Spleen (tissue), 11 donors: ENCODE results near the gene CPED1. TPM values are rescaled to one million over a fixed set of nuclear protein-coding genes. Genes with fewer than 3 reads are reported as not detected.

Experiments
- DNase-seq: peaks from one replicate; pipeline ENCODE4 v3.0.0-alpha.2; 2020
- H3K27ac ChIP-seq, 8 donors: fragments of 200-600 bp; sonication (generic) in 7 of 8; 1 replicate in 4 of 8; 2 replicates in 4 of 8; pipeline versions ENCODE4 v1.5.0 to v1.8.0; 2016 to 2021; ENCODE audit warnings: inconsistent platforms in 4 of 8, mild to moderate bottlenecking in 4 of 8, moderate library complexity in 1 of 8
- H3K27me3 ChIP-seq, 7 donors: fragments of 200-600 bp; sonication (generic) in 6 of 7; replicated peaks in 1 of 7; 1 replicate in 4 of 7; 2 replicates in 3 of 7; pipeline versions ENCODE4 v1.5.0 to v1.8.0; 2016 to 2021; ENCODE audit warnings: inconsistent platforms in 3 of 7, mild to moderate bottlenecking in 1 of 7
- H3K36me3 ChIP-seq, 6 donors: fragments of 200-600 bp; sonication (generic) in 5 of 6; 1 replicate in 4 of 6; 2 replicates in 2 of 6; pipeline versions ENCODE4 v1.5.0 to v1.8.0; 2016 to 2021; ENCODE audit warnings: inconsistent platforms in 2 of 6
- H3K4me1 ChIP-seq, 6 donors: fragments of 200-600 bp; sonication (generic) in 5 of 6; 1 replicate in 3 of 6; 2 replicates in 3 of 6; pipeline versions ENCODE4 v1.5.0 to v1.8.0; 2016 to 2021; ENCODE audit warnings: inconsistent platforms in 3 of 6
- H3K4me3 ChIP-seq, 8 donors: fragments of 200-600 bp; sonication (generic) in 7 of 8; 1 replicate in 4 of 8; 2 replicates in 4 of 8; pipeline versions ENCODE4 v1.5.0 to v1.8.0; 2016 to 2021; ENCODE audit warnings: inconsistent platforms in 4 of 8, mild to moderate bottlenecking in 4 of 8, moderate library complexity in 2 of 8
- H3K9me3 ChIP-seq, 8 donors: fragments of 200-600 bp; sonication (generic) in 7 of 8; 1 replicate in 4 of 8; 2 replicates in 4 of 8; pipeline versions ENCODE4 v1.5.0 to v1.8.0; 2016 to 2021; ENCODE audit warnings: inconsistent platforms in 4 of 8
- POLR2A ChIP-seq, 3 donors: fragments of 450-650 bp; IDR thresholded peaks; one replicate each; pipeline ENCODE4 v1.5.1; 2017; ENCODE audit warnings: antibody characterized with exemption in 3 of 3, mild to moderate bottlenecking in 1 of 3
- POLR2AphosphoS5 ChIP-seq, 3 donors: sonication (generic); formaldehyde crosslinking; IDR thresholded peaks; one replicate each; pipeline ENCODE4 v1.5.1; 2017; ENCODE audit warnings: antibody characterized with exemption in 3 of 3
- WGBS, 5 donors: extraction: QIAGEN DNeasy Blood & Tissue Kit in 3 of 5; methylation state at CpG; one replicate each; pipeline versions ENCODE4 v1.1.5 to v1.1.7; 2013 to 2018; 5-methylcytosine and 5-hydroxymethylcytosine counted together
- intact Hi-C: fragments of 100-400 bp; cut with DNase I; formaldehyde crosslinking; loops from one replicate; pipeline ENCODE4 v1.15.0; 2023; ENCODE audit warnings: low total_unique reads
- polyA plus RNA-seq, 3 donors: library from polyadenylated mRNA; stranded (reverse); fragments of 200-250 nt; gene quantifications; one replicate each; pipeline ENCODE4 v1.2.1, GENCODE V29; 2013
- total RNA-seq, 7 donors: library from RNA; depleted of rRNA in 3 of 7; stranded (reverse); fragments of >200 nt in 3 of 7; fragmentation: NEBNext Ultra II Directional in 4 of 7; extraction: Animal tissue kit (Norgen Biotek cat#: 25700) in 4 of 7; gene quantifications; one replicate each; pipeline versions ENCODE4 v1.1.0 to v1.2.1, GENCODE V29; 2016 to 2021
- TF ChIP-seq, protein P1 (sequence below), 11 experiments: fragments of 200-600 bp in 7 of 11; fragments of 450-650 bp in 4 of 11; sonication (generic) in 4 of 11; IDR thresholded peaks in 8 of 11; conservative IDR thresholded peaks in 3 of 11; 1 replicate in 7 of 11; 2 replicates in 4 of 11; pipeline versions ENCODE4 v1.4.0 to v1.8.0; 2016 to 2021; ENCODE audit warnings: antibody characterized with exemption in 11 of 11, inconsistent platforms in 4 of 11, mild to moderate bottlenecking in 1 of 11
- donor health status: healthy with polysubstance abuse.
- donor health status: DM: no; HTN: no; CAD: no; lungs with moderate emphysema.
- donor health status: DM: no; HTN: no; CAD: no.
- donor health status: Bipolar disorder and iron deficiency.
- donor health status: healthy.
- donor health status: DM: no; HTN: no; CAD: no.
- donor health status: DM: yes; HTN: yes; CAD: no.

CPED1 gene
- total and polyA plus RNA-seq, 10 donors, result 1.5 to 81.6 (median 38.6) TPM

DNA sequence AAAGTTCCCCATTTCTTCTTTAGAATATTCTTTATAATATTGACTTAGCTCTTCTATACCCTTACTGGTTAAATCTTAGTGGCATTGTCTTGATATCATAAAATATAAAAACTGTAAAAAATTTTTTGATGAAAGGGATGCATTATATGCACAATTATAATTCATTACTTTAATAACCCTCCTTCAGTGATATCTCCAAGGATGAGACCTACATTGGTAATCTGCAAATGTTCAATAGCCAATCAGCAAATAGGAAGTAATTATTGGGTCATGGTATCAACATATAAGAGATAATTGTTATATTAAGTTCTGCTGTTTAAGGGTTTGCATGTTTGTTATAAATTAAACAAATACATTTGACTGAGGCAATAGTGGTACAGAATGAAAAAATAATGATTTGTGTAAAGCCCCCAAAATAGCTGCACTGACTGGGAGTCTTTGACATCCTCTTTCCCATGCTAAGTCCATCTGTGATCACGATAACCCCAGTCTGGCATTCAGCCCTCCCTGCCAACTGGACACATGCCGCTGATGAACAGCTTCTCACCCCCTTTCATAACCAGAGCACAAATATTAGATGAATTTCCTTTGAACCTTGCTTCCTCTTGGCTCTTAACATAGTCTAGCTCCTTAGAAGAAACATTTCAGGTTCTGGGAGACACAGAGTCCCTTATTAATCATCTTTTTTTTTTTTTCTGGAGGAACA is 169.5 kb downstream of the CPED1 start:
- Histone ChIP-seq H3K27me3 (no peaks in the 10 kb centered on the region), H3K9me3 (peaks cover 0 to 5% (median 0%) of the 10 kb centered on the region in 8 donors), H3K27ac (no peak overlapping the region), H3K4me1 (peaks cover 0 to 2% (median 0%) of the 10 kb centered on the region in 6 donors), H3K36me3 (no peaks in the 10 kb centered on the region), H3K4me3 (no peak overlapping the region)
- no peak for DNase-seq
- WGBS, 5 donors, result 86 to 94% (median 90%) methylated on average over 2 of the region's 2 CpGs
- intact Hi-C loops, result no loop called here
- TF ChIP-seq POLR2AphosphoS5 (IDR thresholded peaks at IDR 0.05), result no peak
- TF ChIP-seq POLR2A (IDR thresholded peaks at IDR 0.05), result no peak
- TF ChIP-seq, protein P1, sequence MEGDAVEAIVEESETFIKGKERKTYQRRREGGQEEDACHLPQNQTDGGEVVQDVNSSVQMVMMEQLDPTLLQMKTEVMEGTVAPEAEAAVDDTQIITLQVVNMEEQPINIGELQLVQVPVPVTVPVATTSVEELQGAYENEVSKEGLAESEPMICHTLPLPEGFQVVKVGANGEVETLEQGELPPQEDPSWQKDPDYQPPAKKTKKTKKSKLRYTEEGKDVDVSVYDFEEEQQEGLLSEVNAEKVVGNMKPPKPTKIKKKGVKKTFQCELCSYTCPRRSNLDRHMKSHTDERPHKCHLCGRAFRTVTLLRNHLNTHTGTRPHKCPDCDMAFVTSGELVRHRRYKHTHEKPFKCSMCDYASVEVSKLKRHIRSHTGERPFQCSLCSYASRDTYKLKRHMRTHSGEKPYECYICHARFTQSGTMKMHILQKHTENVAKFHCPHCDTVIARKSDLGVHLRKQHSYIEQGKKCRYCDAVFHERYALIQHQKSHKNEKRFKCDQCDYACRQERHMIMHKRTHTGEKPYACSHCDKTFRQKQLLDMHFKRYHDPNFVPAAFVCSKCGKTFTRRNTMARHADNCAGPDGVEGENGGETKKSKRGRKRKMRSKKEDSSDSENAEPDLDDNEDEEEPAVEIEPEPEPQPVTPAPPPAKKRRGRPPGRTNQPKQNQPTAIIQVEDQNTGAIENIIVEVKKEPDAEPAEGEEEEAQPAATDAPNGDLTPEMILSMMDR (IDR thresholded peaks at IDR 0.05 in 8 of 11, conservative IDR thresholded peaks at IDR 0.05 in 3 of 11), result no peak

DNA sequence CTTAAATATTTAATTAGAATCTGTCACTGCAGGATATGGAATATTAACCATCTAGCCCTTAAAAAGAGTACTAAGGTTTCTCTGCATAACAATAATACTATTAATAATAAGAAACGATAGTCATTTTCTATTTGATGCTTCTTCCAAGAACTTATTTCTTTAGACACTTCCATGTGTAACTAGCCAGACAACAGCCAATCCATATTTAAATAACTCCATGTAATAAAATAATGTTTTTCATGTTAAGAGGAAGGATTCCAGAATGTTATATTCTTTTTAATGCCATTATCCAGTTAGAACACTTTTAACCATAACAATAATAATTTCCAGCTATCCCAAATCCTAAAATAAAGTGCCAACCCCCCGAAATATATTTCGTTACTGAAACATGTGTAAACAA is 170.2 kb downstream of the CPED1 start:
- no peaks in the 10 kb centered on the region for H3K36me3 ChIP-seq
- TF ChIP-seq, protein P1 (IDR thresholded peaks at IDR 0.05 in 8 of 11, conservative IDR thresholded peaks at IDR 0.05 in 3 of 11), result no peak
- no peak for TF ChIP-seq POLR2AphosphoS5 (IDR thresholded peaks at IDR 0.05)
- TF ChIP-seq POLR2A (IDR thresholded peaks at IDR 0.05), result no peak
- H3K4me3 ChIP-seq, result no peak overlapping the region
- peaks cover 0 to 5% (median 0%) of the 10 kb centered on the region in 8 donors for H3K9me3 ChIP-seq
- H3K4me1 ChIP-seq, result peaks cover 0 to 8% (median 0%) of the 10 kb centered on the region in 6 donors
- DNase-seq, result no peak
- no peak overlapping the region for H3K27ac ChIP-seq
- no peaks in the 10 kb centered on the region for H3K27me3 ChIP-seq
- WGBS, 5 donors, result 74 to 94% (median 83%) methylated on average over 3 of the region's 3 CpGs
- intact Hi-C loops, result no loop called here

DNA sequence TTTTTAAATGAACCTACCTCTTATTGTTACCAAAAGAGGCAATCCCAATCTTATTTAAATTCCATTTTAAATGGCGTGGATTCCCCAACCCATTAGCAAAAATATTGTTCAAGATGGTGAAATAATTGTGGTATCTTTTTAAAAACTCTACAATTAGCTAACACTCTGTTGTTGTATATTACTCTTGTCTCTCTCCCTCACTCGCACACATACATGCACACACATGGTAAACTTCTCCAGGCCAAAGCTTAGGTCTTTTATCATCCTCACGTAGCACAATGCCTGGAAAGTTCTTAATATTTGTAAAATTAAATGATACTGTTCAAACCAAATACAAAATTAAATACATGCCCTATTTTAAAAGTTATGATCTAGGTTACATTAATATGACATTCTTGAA is 171.0 kb downstream of the CPED1 start:
- H3K27me3 ChIP-seq, result no peaks in the 10 kb centered on the region
- no peak for DNase-seq
- H3K36me3 ChIP-seq, result no peaks in the 10 kb centered on the region
- peaks cover 0 to 5% (median 0%) of the 10 kb centered on the region in 8 donors for H3K9me3 ChIP-seq
- no peak overlapping the region for H3K4me3 ChIP-seq
- 76 to 90% (median 77%) methylated on average over 3 of the region's 3 CpGs for WGBS, 5 donors
- intact Hi-C loops, result no loop called here
- no peak overlapping the region for H3K27ac ChIP-seq
- peaks cover 0 to 11% (median 0%) of the 10 kb centered on the region in 6 donors for H3K4me1 ChIP-seq
- no peak for TF ChIP-seq POLR2AphosphoS5 (IDR thresholded peaks at IDR 0.05)

DNA sequence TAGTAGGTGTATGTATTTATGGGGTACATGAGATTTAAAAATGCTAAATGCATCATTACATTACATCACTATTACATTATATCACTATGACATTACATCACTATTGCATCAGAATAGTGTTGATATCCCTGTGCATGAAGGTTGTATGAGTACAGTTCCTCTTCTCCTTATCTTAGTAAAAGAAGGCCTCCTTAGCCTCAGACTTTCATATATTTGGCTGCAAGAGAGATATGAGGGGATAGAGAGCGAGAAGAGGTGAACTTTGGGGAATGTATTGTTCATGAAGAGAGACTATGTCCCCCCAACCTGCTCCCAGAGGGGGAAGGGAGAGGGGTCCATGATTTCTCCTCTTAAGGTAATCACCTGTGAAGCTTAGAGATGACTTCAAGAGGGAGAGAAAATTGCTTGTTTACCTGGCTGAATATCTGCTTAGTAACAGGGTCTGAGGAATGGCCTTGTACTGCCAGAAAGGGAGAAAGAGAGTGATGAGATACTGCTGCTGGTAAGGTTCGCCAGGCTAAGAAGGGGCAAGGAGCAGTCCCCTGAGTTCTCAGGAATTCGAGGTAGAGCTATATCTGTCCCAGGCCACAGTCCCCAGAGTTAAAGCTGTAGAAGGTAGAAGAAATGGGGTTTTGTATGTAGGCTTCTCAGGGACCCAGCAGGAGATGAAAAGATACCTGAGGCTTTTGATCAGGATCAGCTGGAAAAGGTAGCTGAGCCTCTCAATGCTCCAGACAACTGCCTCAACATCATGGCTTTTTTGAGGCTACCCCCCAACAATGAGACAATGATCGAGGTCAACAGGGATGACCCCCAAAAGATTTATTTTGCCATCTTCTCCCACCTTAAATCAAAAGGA is 171.9 kb downstream of the CPED1 start:
- DNase-seq, result no peak
- 70 to 87% (median 79%) methylated on average over 4 of the region's 4 CpGs for WGBS, 5 donors
- TF ChIP-seq, protein P1 (IDR thresholded peaks at IDR 0.05 in 8 of 11, conservative IDR thresholded peaks at IDR 0.05 in 3 of 11), result no peak
- no peak for TF ChIP-seq POLR2AphosphoS5 (IDR thresholded peaks at IDR 0.05)
- TF ChIP-seq POLR2A (IDR thresholded peaks at IDR 0.05), result no peak
- H3K27me3 ChIP-seq, result no peaks in the 10 kb centered on the region
- H3K27ac ChIP-seq, result no peak overlapping the region
- intact Hi-C loops, result no loop called here
- peaks cover 0 to 11% (median 0%) of the 10 kb centered on the region in 6 donors for H3K4me1 ChIP-seq
- peaks cover 0 to 5% (median 0%) of the 10 kb centered on the region in 8 donors for H3K9me3 ChIP-seq
- no peak overlapping the region for H3K4me3 ChIP-seq
- no peaks in the 10 kb centered on the region for H3K36me3 ChIP-seq
